ENCODE data around the gene MED31.

Gene MED31

DNA sequence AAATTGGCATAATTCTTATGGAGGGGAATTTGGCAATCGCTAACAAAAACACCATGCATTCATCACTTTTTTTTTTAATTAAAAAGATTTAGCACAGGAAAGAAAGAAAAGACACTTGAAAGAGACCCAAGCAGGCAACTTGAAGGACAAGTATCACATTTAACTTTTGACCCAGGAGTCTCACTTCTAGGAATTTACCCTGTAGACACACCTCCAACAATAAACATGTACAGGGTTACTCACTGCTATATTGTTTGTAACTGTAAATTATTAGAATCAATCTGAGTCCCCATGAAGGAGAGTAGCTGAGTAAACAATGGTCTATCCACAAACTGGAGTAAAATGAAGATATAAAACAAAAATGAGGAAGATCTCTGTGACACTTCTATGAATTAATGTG lies 21.0 kb downstream of the MED31 start:
- no peak overlapping the region for H3K4me3 ChIP-seq (ENCODE audit: low read depth, low read length)
- TF ChIP-seq MYC (IDR thresholded peaks at IDR 0.05; ENCODE audit: low read depth, low read length) (no peak), POLR2A (IDR thresholded peaks at IDR 0.05; ENCODE audit: extremely low read depth, insufficient read length) (no peak)
- TF ChIP-seq, protein P1, sequence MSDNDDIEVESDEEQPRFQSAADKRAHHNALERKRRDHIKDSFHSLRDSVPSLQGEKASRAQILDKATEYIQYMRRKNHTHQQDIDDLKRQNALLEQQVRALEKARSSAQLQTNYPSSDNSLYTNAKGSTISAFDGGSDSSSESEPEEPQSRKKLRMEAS (IDR thresholded peaks at IDR 0.05; ENCODE audit: low read depth, low read length), result no peak
- TF ChIP-seq, protein P2, sequence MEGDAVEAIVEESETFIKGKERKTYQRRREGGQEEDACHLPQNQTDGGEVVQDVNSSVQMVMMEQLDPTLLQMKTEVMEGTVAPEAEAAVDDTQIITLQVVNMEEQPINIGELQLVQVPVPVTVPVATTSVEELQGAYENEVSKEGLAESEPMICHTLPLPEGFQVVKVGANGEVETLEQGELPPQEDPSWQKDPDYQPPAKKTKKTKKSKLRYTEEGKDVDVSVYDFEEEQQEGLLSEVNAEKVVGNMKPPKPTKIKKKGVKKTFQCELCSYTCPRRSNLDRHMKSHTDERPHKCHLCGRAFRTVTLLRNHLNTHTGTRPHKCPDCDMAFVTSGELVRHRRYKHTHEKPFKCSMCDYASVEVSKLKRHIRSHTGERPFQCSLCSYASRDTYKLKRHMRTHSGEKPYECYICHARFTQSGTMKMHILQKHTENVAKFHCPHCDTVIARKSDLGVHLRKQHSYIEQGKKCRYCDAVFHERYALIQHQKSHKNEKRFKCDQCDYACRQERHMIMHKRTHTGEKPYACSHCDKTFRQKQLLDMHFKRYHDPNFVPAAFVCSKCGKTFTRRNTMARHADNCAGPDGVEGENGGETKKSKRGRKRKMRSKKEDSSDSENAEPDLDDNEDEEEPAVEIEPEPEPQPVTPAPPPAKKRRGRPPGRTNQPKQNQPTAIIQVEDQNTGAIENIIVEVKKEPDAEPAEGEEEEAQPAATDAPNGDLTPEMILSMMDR (IDR thresholded peaks at IDR 0.05; ENCODE audit: low read depth, low read length), result no peak
- no peak for DNase-seq (ENCODE audit: low read depth)

DNA sequence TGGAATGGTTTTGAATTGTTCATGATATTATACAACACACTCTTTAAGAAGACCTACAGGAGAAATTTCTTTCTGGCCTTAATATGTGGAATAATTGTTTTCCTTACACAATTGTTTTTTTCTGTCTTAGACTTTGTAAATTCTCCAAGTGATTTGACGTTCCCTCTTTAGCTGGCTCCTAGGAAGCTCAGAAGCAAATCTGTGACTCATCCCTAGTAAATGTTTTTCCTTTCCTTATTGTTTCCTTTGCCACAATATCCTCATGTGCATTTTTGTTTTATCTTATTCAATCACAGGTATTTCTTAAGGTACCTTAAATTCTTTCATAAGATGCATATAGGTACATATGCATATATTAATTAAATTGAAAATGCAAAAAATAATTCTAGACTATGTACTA lies 24.4 kb downstream of the MED31 start:
- no peak for TF ChIP-seq MYC (IDR thresholded peaks at IDR 0.05; ENCODE audit: low read depth, low read length)
- TF ChIP-seq, protein P1 (IDR thresholded peaks at IDR 0.05; ENCODE audit: low read depth, low read length), result no peak
- TF ChIP-seq POLR2A (IDR thresholded peaks at IDR 0.05; ENCODE audit: extremely low read depth, insufficient read length), result no peak
- TF ChIP-seq, protein P2 (IDR thresholded peaks at IDR 0.05; ENCODE audit: low read depth, low read length), result no peak
- no peak overlapping the region for H3K4me3 ChIP-seq (ENCODE audit: low read depth, low read length)
- no peak for DNase-seq (ENCODE audit: low read depth)

DNA sequence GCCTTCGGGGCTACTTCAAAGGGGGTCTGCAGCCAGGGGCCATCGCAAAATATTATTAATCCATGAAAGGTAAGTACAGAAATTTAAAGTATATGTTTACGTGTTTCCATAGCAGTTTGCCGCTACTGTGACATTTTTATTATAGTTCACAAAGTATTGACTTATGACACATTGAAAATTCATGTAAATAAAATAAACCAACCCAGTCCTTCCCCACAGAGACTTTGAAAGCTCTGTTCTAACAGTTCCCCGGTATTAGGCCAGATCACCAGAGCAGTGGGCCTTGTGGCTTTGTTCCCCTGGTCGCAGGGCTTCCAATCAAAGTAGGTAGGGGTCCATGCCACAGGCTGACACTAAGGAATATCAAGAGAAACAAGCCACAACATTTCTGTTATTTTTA lies 24.8 kb downstream of the MED31 start:
- DNase-seq (ENCODE audit: low read depth), result no peak
- H3K4me3 ChIP-seq (ENCODE audit: low read depth, low read length), result no peak overlapping the region
- TF ChIP-seq, protein P2 (IDR thresholded peaks at IDR 0.05; ENCODE audit: low read depth, low read length), result no peak
- TF ChIP-seq MYC (IDR thresholded peaks at IDR 0.05; ENCODE audit: low read depth, low read length), result no peak
- no peak for TF ChIP-seq POLR2A (IDR thresholded peaks at IDR 0.05; ENCODE audit: extremely low read depth, insufficient read length)
- TF ChIP-seq, protein P1 (IDR thresholded peaks at IDR 0.05; ENCODE audit: low read depth, low read length), result no peak

DNA sequence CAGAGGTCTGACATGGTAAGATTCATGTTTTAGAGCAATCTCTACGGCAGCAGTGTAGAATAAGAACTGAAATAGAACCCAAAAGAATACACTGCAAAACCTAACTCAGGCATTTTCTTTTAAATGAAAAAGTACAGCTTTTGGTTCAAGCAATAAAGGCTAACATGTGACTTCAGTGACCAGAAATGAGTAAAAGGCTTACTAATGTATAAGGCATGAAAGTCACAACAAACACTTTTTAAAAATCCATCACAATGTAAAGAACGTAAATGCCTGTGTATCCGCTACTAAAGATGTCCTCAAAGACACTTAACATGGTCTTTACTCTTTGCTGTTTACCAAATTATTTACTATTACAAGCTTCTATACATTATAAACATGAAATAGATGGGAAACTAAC lies 27.5 kb downstream of the MED31 start:
- no peak for DNase-seq (ENCODE audit: low read depth)
- TF ChIP-seq MYC (IDR thresholded peaks at IDR 0.05; ENCODE audit: low read depth, low read length) (no peak), POLR2A (IDR thresholded peaks at IDR 0.05; ENCODE audit: extremely low read depth, insufficient read length) (no peak)
- TF ChIP-seq, protein P1 (IDR thresholded peaks at IDR 0.05; ENCODE audit: low read depth, low read length), result no peak
- TF ChIP-seq, protein P2 (IDR thresholded peaks at IDR 0.05; ENCODE audit: low read depth, low read length), result no peak
- H3K4me3 ChIP-seq (ENCODE audit: low read depth, low read length), result no peak overlapping the region

DNA sequence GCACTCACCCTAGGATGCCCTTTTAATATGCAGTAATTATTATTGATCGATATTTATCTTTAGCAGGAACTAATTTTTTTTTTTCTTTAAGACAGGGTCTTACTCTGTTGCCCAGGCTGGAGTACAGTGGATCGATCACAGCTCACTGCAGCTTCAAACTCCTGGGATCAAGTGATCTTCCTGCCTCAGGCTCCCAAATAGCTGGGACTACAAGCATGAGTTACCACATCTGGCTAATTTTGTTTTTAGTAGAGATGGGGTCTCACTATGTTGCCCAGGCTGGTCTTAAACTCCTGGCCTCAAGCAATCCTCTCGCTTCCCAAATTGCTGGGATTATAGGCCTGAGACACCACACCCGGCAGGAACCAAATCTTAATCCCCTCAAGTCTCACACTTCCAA lies 40.2 kb downstream of the MED31 start:
- no peak overlapping the region for H3K4me3 ChIP-seq (ENCODE audit: low read depth, low read length)
- no peak for DNase-seq (ENCODE audit: low read depth)
- TF ChIP-seq POLR2A (IDR thresholded peaks at IDR 0.05; ENCODE audit: extremely low read depth, insufficient read length), result no peak
- no peak for TF ChIP-seq MYC (IDR thresholded peaks at IDR 0.05; ENCODE audit: low read depth, low read length)
- TF ChIP-seq, protein P1 (IDR thresholded peaks at IDR 0.05; ENCODE audit: low read depth, low read length), result no peak
- TF ChIP-seq, protein P2 (IDR thresholded peaks at IDR 0.05; ENCODE audit: low read depth, low read length), result no peak

DNA sequence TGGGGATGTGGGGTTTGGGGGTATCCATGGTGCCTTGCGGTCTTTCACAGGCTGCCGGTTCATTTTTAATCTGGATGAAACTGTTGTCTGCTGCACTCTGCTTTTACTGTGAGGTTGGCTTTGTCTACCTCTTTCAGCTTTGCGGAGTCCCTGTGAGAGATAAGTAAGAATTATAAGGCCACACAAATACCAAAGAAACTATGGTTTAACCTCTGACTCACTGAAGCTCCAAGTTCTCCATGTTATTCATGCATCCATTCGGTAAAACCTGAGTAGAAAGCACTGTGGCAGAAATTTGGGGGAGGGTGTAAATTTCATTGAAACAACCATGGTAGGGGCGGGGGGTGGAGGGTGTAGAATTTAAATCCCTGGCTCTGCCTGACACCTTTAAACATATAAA lies 41.4 kb downstream of the MED31 start:
- TF ChIP-seq POLR2A (IDR thresholded peaks at IDR 0.05; ENCODE audit: extremely low read depth, insufficient read length) (no peak), MYC (IDR thresholded peaks at IDR 0.05; ENCODE audit: low read depth, low read length) (no peak)
- TF ChIP-seq, protein P1 (IDR thresholded peaks at IDR 0.05; ENCODE audit: low read depth, low read length), result no peak
- TF ChIP-seq, protein P2 (IDR thresholded peaks at IDR 0.05; ENCODE audit: low read depth, low read length), result no peak
- no peak overlapping the region for H3K4me3 ChIP-seq (ENCODE audit: low read depth, low read length)
- no peak for DNase-seq (ENCODE audit: low read depth)
